GM12878 (cell line): ENCODE data around the gene TGFBR3. TPM values are rescaled to one million over a fixed set of nuclear protein-coding genes. Genes with fewer than 3 reads are reported as not detected.

ENCODE experiments used
- BHLHE40 ChIP-seq, 2 experiments: fragments of 450-650 bp in 1 of 2; IDR thresholded peaks; 2 replicates each; pipeline ENCODE4 v1.6.1; 2011 to 2017; ENCODE audit warnings: low read depth in 2 of 2, borderline replicate concordance in 1 of 2, improper control_type of control experiment in 1 of 2, low read length in 1 of 2, mild to moderate bottlenecking in 1 of 2
- FOXK2 ChIP-seq: fragments of 450-650 bp; IDR thresholded peaks from 2 replicates; pipeline ENCODE4 v1.6.1; 2017; ENCODE audit warnings: mild to moderate bottlenecking, moderate library complexity
- GABPA ChIP-seq: IDR thresholded peaks from 2 replicates; pipeline ENCODE4 v1.6.1; 2014; ENCODE audit warnings: antibody characterized with exemption, low read depth, mild to moderate bottlenecking, inconsistent platforms
- ZNF217 ChIP-seq: fragments of 450-650 bp; IDR thresholded peaks from 2 replicates; pipeline ENCODE4 v1.6.1; 2017; ENCODE audit warnings: antibody characterized with exemption, mild to moderate bottlenecking
- polyA plus RNA-seq, 11 experiments: library from polyadenylated mRNA; depleted of rRNA in 4 of 11; unstranded in 6 of 11; stranded (reverse) in 5 of 11; fragments of >200 nt; fragmentation: Nextera tagmentation in 4 of 11; fragmentation: Illumina TruSeq in 1 of 11; extraction: Ambion mirVana in 4 of 11; extraction: Trizol in 1 of 11; gene quantifications; 1 replicate in 1 of 11; 2 replicates in 10 of 11; pipeline versions ENCODE4 v1.2.1 to v1.2.3, GENCODE V29; 2011 to 2016; ENCODE audit warnings: inconsistent platforms in 2 of 11, missing spikeins in 2 of 11, low read depth in 1 of 11
- total RNA-seq, 4 experiments: library from RNA; depleted of rRNA in 3 of 4; stranded (reverse); fragments of >200 nt in 3 of 4; fragmentation: Illumina TruSeq in 1 of 4; extraction: Trizol in 1 of 4; gene quantifications; 2 replicates each; pipeline versions ENCODE4 v1.2.1 to v1.2.3, GENCODE V29; 2013 to 2021
- TF ChIP-seq, protein P1 (sequence below): fragments of 450-650 bp; IDR thresholded peaks from 2 replicates; pipeline ENCODE4 v1.6.1; 2017; ENCODE audit warnings: borderline replicate concordance
- TF ChIP-seq, protein P2 (sequence below): fragments of 450-650 bp; IDR thresholded peaks from 2 replicates; pipeline ENCODE4 v1.6.1; 2017; ENCODE audit warnings: mild to moderate bottlenecking, low read depth, inconsistent platforms; ENCODE audit not compliant: poor library complexity, severe bottlenecking
- TF ChIP-seq, protein P3 (sequence below): fragments of 150-350 bp; IDR thresholded peaks from 2 replicates; pipeline ENCODE4 v1.6.1; 2016; ENCODE audit warnings: low read depth, low read length

Gene TGFBR3
- total and polyA plus RNA-seq, 10 of the 15 experiments (the other 5 are each of a cell fraction or from before 2014, with no cell fraction given): 2.7 to 16.5 (median 12.6) TPM

DNA sequence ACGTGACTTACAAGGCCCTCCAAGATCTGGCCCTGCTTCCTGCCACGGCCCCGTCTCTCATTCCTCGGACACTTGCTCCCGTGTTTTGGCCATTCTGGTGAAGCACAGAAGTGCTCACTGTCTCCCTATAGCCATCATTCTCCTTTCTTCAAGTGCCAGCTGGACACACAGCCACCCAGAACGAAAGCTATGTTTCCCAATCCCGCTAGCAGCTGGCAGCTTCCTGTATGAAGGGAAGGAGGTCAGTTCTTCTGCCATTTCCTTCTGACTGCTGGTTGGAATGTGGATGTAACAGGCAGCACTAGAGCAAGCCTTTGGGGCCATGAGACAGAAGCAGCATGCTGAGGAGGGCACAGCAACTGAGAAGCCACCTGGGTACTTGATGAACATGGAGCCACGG is 82.8 kb downstream of the TGFBR3 start (continued):
- TF ChIP-seq, protein P1, sequence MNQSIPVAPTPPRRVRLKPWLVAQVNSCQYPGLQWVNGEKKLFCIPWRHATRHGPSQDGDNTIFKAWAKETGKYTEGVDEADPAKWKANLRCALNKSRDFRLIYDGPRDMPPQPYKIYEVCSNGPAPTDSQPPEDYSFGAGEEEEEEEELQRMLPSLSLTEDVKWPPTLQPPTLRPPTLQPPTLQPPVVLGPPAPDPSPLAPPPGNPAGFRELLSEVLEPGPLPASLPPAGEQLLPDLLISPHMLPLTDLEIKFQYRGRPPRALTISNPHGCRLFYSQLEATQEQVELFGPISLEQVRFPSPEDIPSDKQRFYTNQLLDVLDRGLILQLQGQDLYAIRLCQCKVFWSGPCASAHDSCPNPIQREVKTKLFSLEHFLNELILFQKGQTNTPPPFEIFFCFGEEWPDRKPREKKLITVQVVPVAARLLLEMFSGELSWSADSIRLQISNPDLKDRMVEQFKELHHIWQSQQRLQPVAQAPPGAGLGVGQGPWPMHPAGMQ: no peak
- TF ChIP-seq, protein P2, sequence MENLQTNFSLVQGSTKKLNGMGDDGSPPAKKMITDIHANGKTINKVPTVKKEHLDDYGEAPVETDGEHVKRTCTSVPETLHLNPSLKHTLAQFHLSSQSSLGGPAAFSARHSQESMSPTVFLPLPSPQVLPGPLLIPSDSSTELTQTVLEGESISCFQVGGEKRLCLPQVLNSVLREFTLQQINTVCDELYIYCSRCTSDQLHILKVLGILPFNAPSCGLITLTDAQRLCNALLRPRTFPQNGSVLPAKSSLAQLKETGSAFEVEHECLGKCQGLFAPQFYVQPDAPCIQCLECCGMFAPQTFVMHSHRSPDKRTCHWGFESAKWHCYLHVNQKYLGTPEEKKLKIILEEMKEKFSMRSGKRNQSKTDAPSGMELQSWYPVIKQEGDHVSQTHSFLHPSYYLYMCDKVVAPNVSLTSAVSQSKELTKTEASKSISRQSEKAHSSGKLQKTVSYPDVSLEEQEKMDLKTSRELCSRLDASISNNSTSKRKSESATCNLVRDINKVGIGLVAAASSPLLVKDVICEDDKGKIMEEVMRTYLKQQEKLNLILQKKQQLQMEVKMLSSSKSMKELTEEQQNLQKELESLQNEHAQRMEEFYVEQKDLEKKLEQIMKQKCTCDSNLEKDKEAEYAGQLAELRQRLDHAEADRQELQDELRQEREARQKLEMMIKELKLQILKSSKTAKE: no peak
- TF ChIP-seq ZNF217 (no peak), GABPA (no peak), FOXK2 (no peak), BHLHE40 (IDR thresholded peaks at IDR 0.05; ENCODE audit: borderline replicate concordance in 1 of 2, low read depth in 2 of 2, low read length in 1 of 2) (no peak)
- TF ChIP-seq, protein P3, sequence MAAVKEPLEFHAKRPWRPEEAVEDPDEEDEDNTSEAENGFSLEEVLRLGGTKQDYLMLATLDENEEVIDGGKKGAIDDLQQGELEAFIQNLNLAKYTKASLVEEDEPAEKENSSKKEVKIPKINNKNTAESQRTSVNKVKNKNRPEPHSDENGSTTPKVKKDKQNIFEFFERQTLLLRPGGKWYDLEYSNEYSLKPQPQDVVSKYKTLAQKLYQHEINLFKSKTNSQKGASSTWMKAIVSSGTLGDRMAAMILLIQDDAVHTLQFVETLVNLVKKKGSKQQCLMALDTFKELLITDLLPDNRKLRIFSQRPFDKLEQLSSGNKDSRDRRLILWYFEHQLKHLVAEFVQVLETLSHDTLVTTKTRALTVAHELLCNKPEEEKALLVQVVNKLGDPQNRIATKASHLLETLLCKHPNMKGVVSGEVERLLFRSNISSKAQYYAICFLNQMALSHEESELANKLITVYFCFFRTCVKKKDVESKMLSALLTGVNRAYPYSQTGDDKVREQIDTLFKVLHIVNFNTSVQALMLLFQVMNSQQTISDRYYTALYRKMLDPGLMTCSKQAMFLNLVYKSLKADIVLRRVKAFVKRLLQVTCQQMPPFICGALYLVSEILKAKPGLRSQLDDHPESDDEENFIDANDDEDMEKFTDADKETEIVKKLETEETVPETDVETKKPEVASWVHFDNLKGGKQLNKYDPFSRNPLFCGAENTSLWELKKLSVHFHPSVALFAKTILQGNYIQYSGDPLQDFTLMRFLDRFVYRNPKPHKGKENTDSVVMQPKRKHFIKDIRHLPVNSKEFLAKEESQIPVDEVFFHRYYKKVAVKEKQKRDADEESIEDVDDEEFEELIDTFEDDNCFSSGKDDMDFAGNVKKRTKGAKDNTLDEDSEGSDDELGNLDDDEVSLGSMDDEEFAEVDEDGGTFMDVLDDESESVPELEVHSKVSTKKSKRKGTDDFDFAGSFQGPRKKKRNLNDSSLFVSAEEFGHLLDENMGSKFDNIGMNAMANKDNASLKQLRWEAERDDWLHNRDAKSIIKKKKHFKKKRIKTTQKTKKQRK: no peak
- TF ChIP-seq, all 136 proteins: peak for 0
